Fibroblast of villous mesenchyme (primary cell): ENCODE results near the gene NRG3. TPM values are rescaled to one million over a fixed set of nuclear protein-coding genes. Genes with fewer than 3 reads are reported as not detected.

ENCODE experiments used
- DNase-seq: peaks from one replicate; pipeline ENCODE4 v3.0.0-alpha.2; 2010; ENCODE audit warnings: low read depth
- H3K4me3 ChIP-seq: 2 replicates; pipeline ENCODE4 v1.5.1; 2011; ENCODE audit warnings: low read depth, mild to moderate bottlenecking, low read length
- CTCF ChIP-seq: IDR thresholded peaks from 2 replicates; pipeline ENCODE4 v1.5.1; 2012; ENCODE audit warnings: low read depth, mild to moderate bottlenecking, low read length; ENCODE audit not compliant: insufficient read depth
- total RNA-seq: library from RNA; depleted of rRNA; stranded (reverse); fragments of >200 nt; gene quantifications from 2 replicates; pipeline ENCODE4 v1.2.3, GENCODE V29; 2012

Gene NRG3
- total RNA-seq, 1 donor: not detected

DNA sequence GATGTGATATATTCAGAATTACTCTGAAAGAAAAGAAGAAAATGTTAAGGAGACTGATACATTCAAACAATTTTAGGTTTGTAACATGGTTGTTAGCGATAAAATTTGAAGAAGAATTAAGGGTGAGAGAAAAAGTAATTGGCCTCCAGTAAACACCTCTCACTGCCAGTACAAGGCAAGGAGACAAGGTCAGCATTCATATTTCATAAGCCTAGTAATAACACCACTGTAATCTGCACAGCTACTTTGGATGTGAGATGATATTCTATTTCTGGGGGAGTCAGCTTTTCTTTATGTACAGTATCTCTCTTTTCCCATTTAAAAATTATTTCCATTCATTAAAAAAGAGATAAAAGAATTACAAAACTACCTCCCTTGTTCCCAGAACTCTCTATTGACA is 621.1 kb downstream of the NRG3 start:
- DNase-seq: no peak
- no peak for TF ChIP-seq CTCF
- no peak overlapping the region for H3K4me3 ChIP-seq

DNA sequence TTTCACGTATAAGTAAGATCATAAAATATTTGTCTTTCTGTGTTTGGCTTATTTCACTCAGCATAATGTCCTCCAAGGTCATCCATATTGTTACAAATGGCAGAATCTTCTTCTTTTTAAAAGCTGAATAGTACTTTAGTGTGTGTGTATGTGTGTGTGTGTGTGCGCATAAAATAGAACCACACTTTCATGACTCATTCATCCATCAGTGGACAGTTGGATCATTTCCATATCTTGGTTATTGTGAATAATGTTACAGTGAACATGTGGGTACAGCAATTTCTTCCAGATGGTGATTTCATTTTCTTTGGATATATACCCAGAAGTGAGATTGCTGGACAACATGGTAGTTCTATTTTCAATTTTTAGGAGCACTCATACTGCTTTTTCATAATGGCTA is 622.4 kb downstream of the NRG3 start:
- H3K4me3 ChIP-seq: no peak overlapping the region
- no peak for TF ChIP-seq CTCF
- no peak for DNase-seq

DNA sequence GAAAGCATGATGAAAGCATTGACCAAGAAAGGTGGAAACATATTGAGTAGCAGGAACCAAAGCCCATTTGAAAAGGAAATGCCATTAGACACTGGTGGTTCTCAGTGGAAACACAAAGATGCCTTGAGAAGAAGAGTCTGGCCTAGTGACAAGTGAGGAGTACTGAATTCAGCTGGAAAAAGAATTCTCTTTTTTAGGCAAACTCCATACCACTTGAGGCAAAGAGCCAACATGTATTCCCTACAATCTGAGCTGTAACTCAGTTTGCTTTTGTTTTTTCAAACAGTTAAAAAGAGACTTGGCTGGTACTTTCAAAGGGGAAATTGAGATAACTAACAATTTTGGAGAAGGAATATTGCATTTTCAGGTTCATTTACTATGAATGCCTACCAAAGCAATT is 624.0 kb downstream of the NRG3 start:
- TF ChIP-seq CTCF: no peak
- no peak for DNase-seq
- no peak overlapping the region for H3K4me3 ChIP-seq

- no peak overlapping the region for H3K4me3 ChIP-seq
- no peak for TF ChIP-seq CTCF
- no peak for DNase-seq
These were observed 630.0 kb downstream of the NRG3 start for GRCh38 chr10:82505009-82505408.

DNA sequence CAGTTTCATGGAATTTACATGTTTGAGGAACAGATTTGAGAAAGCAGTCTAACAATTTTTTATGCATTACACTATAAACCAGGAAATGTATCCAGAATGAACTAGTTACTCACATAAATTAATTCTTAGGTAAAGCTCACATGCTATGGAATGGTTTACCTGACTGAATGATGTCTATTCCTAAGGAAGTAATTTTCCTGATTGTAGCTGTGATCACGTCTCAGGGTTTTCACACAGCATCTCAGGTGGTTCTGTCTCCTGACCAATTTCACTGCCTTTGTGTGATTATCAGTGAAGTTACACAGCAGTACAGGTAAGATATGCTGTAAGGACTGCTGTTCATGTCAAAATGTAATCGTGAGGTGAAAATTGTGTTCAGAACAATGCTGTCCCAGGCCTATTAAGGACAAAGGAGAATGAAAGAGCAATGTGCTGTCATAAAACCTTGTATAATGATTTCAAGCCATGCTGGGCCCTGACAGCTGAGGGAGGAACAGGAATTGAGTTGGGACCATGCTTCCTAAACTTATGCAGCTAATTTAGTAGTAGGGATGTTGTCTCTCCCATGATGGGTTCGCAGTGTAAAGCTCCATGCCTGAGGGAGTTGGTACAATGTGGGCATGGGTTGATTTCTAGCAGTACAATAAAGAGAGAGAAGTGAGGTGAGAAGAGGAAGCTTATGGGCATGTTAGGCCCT is 631.8 kb downstream of the NRG3 start:
- TF ChIP-seq CTCF: no peak
- H3K4me3 ChIP-seq: no peak overlapping the region
- DNase-seq: no peak

DNA sequence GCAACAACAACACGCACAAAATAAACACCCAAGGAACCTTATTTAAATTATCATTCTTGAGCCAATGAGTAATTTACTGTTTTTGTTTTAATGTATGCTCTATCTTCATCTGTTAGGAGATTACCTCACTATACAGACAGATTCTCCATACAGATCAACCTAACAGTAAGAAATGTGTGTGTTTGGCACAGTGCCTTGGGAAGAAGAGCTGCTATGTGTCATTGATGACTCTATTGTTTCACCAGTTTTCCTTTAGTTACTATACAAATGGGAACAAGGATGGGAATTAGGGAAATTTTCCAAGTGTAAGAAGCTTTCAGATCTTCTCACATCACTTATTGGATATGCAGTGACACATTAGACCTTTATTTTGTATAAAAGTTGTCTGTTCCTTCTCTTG is 640.3 kb downstream of the NRG3 start:
- no peak overlapping the region for H3K4me3 ChIP-seq
- no peak for TF ChIP-seq CTCF
- no peak for DNase-seq

- H3K4me3 ChIP-seq: no peak overlapping the region
- no peak for DNase-seq
- TF ChIP-seq CTCF: no peak
These were observed 654.1 kb downstream of the NRG3 start for GRCh38 chr10:82529062-82529461.
